HG02885 (cell line): ENCODE measurements around the gene SPATC1L.

Experiments
- ATAC-seq: cut with Tn5 transposase; IDR thresholded peaks from one replicate; pipeline ENCODE4 v1.9.1; 2021; ENCODE audit warnings: mild to moderate bottlenecking; ENCODE audit not compliant: unreplicated experiment, poor library complexity

Gene SPATC1L

GRCh38 chr21:46137908-46138307 is 46.4 kb downstream of the SPATC1L start:
- ATAC-seq, result no peak

- no peak for ATAC-seq
These were observed 47.4 kb downstream of the SPATC1L start for GRCh38 chr21:46136739-46137349.

GRCh38 chr21:46135782-46136395 is 48.4 kb downstream of the SPATC1L start:
- no peak for ATAC-seq

- no peak for ATAC-seq
These were observed 52.2 kb downstream of the SPATC1L start for GRCh38 chr21:46131838-46132651.

- ATAC-seq, result no peak
These were observed 52.7 kb downstream of the SPATC1L start for GRCh38 chr21:46131588-46131837.

- no peak for ATAC-seq
These were observed 53.2 kb downstream of the SPATC1L start for GRCh38 chr21:46130831-46131587.

- ATAC-seq, result no peak
These were observed 54.2 kb downstream of the SPATC1L start for GRCh38 chr21:46129846-46130651.

GRCh38 chr21:46128933-46129571 is 55.2 kb downstream of the SPATC1L start:
- ATAC-seq, result no peak

- ATAC-seq, result no peak
These were observed 55.9 kb downstream of the SPATC1L start for GRCh38 chr21:46128106-46128932.

GRCh38 chr21:46127239-46128105 is 56.8 kb downstream of the SPATC1L start:
- no peak for ATAC-seq

GRCh38 chr21:46126309-46127238 is 57.7 kb downstream of the SPATC1L start:
- ATAC-seq, result no peak

- no peak for ATAC-seq
These were observed 58.4 kb downstream of the SPATC1L start for GRCh38 chr21:46125846-46126301.

GRCh38 chr21:46124926-46125845 is 59.1 kb downstream of the SPATC1L start:
- ATAC-seq, result no peak

- ATAC-seq, result no peak
These were observed 60.0 kb downstream of the SPATC1L start for GRCh38 chr21:46124083-46124925.
